Bronchial epithelial cell (primary cell): ENCODE measurements around the gene DSG1. TPM values are rescaled to one million over a fixed set of nuclear protein-coding genes. Genes with fewer than 3 reads are reported as not detected.

Experiments
- DNase-seq: peaks from one replicate; pipeline ENCODE4 v3.0.0-alpha.2; 2010; ENCODE audit warnings: low read depth
- FAIRE-seq: peaks from 2 replicates; lab custom pipeline; 2011; peaks lifted over from hg19 to GRCh38; lab: Jason Lieb, UNC
- H3K27me3 ChIP-seq: 2 replicates; pipeline ENCODE4 v1.5.1; 2011; ENCODE audit warnings: low read length; ENCODE audit not compliant: control insufficient read depth, insufficient read depth
- H3K36me3 ChIP-seq: 2 replicates; pipeline ENCODE4 v1.5.1; 2011; ENCODE audit warnings: low read length; ENCODE audit not compliant: control insufficient read depth, insufficient read depth
- H3K4me3 ChIP-seq: 2 replicates; pipeline ENCODE4 v1.5.1; 2011; ENCODE audit warnings: mild to moderate bottlenecking, low read depth, low read length, control low read depth
- CTCF ChIP-seq: IDR thresholded peaks from 2 replicates; pipeline ENCODE4 v1.5.1; 2011; ENCODE audit warnings: mild to moderate bottlenecking, moderate library complexity, low read length, control low read depth, inconsistent platforms; ENCODE audit not compliant: insufficient read depth, severe bottlenecking
- total RNA-seq: library from RNA; depleted of rRNA; stranded (reverse); fragments of >200 nt; gene quantifications from 2 replicates; pipeline ENCODE4 v1.2.1, GENCODE V29; 2014

DSG1 gene
- total RNA-seq, 1 donor from 2014 or later: under 0.01 TPM

- no peak for TF ChIP-seq CTCF
- FAIRE-seq: no peak
Measured at GRCh38 chr18:31396796-31397612, 79.0 kb downstream of the DSG1 start.

GRCh38 chr18:31398191-31398590, 80.2 kb downstream of the DSG1 start:
- TF ChIP-seq CTCF: no peak
- FAIRE-seq (no peak), DNase-seq (no peak)
- H3K36me3 ChIP-seq: no peaks in the 10 kb centered on the region
- no peak overlapping the region for H3K4me3 ChIP-seq
- H3K27me3 ChIP-seq: no peaks in the 10 kb centered on the region

More at GRCh38 chr18:31396796-31397612, 79.0 kb downstream of the DSG1 start:
- H3K36me3 ChIP-seq: no peaks in the 10 kb centered on the region
- H3K4me3 ChIP-seq: no peak overlapping the region
- H3K27me3 ChIP-seq: no peaks in the 10 kb centered on the region
- DNase-seq: no peak

GRCh38 chr18:31399306-31400032, 81.5 kb downstream of the DSG1 start:
- no peak for TF ChIP-seq CTCF
- FAIRE-seq (no peak), DNase-seq (peak; percentile 88)
- no peaks in the 10 kb centered on the region for H3K36me3 ChIP-seq
- no peak overlapping the region for H3K4me3 ChIP-seq
- no peaks in the 10 kb centered on the region for H3K27me3 ChIP-seq

GRCh38 chr18:31401156-31402025, 83.4 kb downstream of the DSG1 start:
- no peaks in the 10 kb centered on the region for H3K27me3 ChIP-seq
- no peaks in the 10 kb centered on the region for H3K36me3 ChIP-seq
- no peak for TF ChIP-seq CTCF
- no peak for DNase-seq
- no peak overlapping the region for H3K4me3 ChIP-seq
- no peak for FAIRE-seq

GRCh38 chr18:31402026-31402373, 84.0 kb downstream of the DSG1 start:
- H3K4me3 ChIP-seq: no peak overlapping the region
- FAIRE-seq (no peak), DNase-seq (peak; percentile 87)
- no peaks in the 10 kb centered on the region for H3K27me3 ChIP-seq
- no peak for TF ChIP-seq CTCF
- no peaks in the 10 kb centered on the region for H3K36me3 ChIP-seq
